ENCODE measurements around the gene TOP1.

TOP1 gene

DNA sequence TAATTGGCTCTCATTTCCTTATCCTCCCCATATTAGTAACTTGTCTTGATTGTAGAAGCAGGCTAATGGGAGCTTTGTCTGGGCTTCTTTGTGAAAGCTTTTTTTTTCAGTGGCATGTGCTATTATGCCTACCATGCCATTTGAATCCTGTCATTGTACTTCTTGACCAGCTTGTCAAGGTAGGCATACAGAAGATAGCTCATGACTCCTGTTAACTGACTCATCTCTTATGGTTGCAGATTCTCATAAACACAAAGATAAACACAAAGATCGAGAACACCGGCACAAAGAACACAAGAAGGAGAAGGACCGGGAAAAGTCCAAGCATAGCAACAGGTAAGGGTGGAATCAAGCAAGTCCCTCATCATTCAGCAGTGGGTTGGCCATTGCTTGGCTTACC is 32.5 kb downstream of the TOP1 start:
- H2AFZ ChIP-seq (ENCODE audit: low read depth, low read length): no peak overlapping the region
- no peaks in the 10 kb centered on the region for H3K4me1 ChIP-seq (ENCODE audit: insufficient read depth, low read length)
- peaks cover 53% of the 10 kb centered on the region for H3K36me3 ChIP-seq (ENCODE audit: insufficient read depth, low read length)
- no peaks in the 10 kb centered on the region for H3K9me3 ChIP-seq (ENCODE audit: low read length)
- no peak overlapping the region for H3K4me3 ChIP-seq (ENCODE audit: low read length)
- no peaks in the 10 kb centered on the region for H3K27me3 ChIP-seq (ENCODE audit: insufficient read depth, low read length)

DNA sequence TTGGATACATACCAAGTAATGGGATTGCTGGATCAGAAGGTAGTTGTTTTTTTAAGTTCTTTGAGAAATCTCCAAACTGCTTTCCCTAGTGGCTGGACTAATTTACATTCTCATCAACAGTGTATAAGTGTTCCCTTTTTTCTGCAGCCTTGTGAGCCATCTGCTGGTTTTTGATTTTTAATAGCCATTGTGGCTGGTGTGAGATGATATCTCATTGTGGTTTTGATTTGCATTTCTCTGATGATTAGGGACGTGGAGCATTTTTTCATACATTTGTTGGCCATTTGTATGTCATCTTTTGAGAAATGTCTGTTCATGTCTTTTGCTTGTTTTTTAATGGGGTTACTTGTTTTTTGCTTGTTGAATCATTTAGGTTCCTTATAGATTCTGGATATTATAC is 34.8 kb downstream of the TOP1 start:
- H3K27me3 ChIP-seq (ENCODE audit: insufficient read depth, low read length): no peaks in the 10 kb centered on the region
- peaks cover 65% of the 10 kb centered on the region for H3K36me3 ChIP-seq (ENCODE audit: insufficient read depth, low read length)
- H2AFZ ChIP-seq (ENCODE audit: low read depth, low read length): no peak overlapping the region
- no peak overlapping the region for H3K4me3 ChIP-seq (ENCODE audit: low read length)
- H3K9me3 ChIP-seq (ENCODE audit: low read length): no peaks in the 10 kb centered on the region
- H3K4me1 ChIP-seq (ENCODE audit: insufficient read depth, low read length): no peaks in the 10 kb centered on the region

DNA sequence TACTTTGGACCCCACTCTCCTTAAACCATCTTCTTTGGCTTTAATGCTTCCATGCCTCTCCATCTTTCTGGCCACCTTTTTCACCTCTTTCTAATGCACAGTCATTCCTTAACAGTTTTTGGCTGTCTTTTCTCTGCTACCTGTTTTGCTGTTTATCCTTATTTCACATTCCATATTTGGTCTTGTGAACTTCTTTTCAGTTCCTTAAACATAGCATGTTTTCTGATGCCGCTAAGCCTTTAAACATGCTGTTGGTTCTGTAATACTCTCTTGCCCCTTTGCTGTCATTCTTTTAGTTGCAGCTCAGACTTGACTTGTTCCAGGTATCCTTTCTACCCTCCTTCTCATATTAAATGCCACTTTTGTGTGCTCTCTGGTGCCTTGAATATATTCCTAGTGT is 35.8 kb downstream of the TOP1 start:
- H3K36me3 ChIP-seq (ENCODE audit: insufficient read depth, low read length): peaks cover 72% of the 10 kb centered on the region
- H3K4me1 ChIP-seq (ENCODE audit: insufficient read depth, low read length): no peaks in the 10 kb centered on the region
- H3K27me3 ChIP-seq (ENCODE audit: insufficient read depth, low read length): no peaks in the 10 kb centered on the region
- H3K9me3 ChIP-seq (ENCODE audit: low read length): no peaks in the 10 kb centered on the region
- H3K4me3 ChIP-seq (ENCODE audit: low read length): no peak overlapping the region
- no peak overlapping the region for H2AFZ ChIP-seq (ENCODE audit: low read depth, low read length)

GRCh38 chr20:41065716-41066115 is 37.1 kb downstream of the TOP1 start:
- Histone ChIP-seq H3K4me3 (ENCODE audit: low read length) (no peak overlapping the region), H3K27me3 (ENCODE audit: insufficient read depth, low read length) (no peaks in the 10 kb centered on the region), H3K4me1 (ENCODE audit: insufficient read depth, low read length) (no peaks in the 10 kb centered on the region), H3K9me3 (ENCODE audit: low read length) (no peaks in the 10 kb centered on the region), H2AFZ (ENCODE audit: low read depth, low read length) (no peak overlapping the region), H3K36me3 (ENCODE audit: insufficient read depth, low read length) (peaks cover 79% of the 10 kb centered on the region)

GRCh38 chr20:41068806-41069205 is 40.2 kb downstream of the TOP1 start:
- H3K4me1 ChIP-seq (ENCODE audit: insufficient read depth, low read length): peaks cover 6% of the 10 kb centered on the region
- no peak overlapping the region for H2AFZ ChIP-seq (ENCODE audit: low read depth, low read length)
- H3K36me3 ChIP-seq (ENCODE audit: insufficient read depth, low read length): peaks cover 55% of the 10 kb centered on the region
- no peaks in the 10 kb centered on the region for H3K9me3 ChIP-seq (ENCODE audit: low read length)
- H3K4me3 ChIP-seq (ENCODE audit: low read length): no peak overlapping the region
- H3K27me3 ChIP-seq (ENCODE audit: insufficient read depth, low read length): no peaks in the 10 kb centered on the region

DNA sequence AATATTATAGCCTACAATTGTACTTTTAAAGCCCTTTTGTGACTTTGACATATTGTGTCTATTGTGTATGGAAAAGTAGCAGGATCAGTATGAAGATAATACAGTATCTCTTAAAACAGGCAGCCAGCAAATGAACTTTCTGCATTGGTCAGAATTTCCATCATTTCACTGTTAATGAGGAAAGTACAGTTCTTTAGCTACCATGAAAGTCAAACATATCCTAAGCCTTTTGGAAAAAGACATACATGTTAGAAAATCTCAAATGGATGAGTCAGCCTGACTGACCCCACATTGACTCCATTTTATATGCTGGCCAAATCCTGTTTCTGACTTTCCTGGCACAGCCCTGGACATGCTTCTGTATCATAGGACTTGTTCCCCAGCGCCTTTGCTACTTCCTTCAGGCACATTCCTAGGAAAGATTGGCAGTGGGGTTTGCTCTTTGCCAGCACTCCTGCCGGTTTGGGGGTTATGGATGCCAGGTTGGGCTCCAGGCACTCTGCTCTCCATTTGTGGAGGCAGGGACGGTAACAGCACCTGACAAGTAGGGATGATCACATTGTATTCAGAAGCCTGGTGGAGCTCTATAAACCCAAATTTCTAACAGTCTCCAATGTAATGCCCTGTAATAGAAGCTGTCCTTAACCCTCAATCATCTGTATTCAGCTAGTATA is 43.7 kb downstream of the TOP1 start:
- H3K27me3 ChIP-seq (ENCODE audit: insufficient read depth, low read length): no peaks in the 10 kb centered on the region
- no peaks in the 10 kb centered on the region for H3K9me3 ChIP-seq (ENCODE audit: low read length)
- no peak overlapping the region for H3K4me3 ChIP-seq (ENCODE audit: low read length)
- H3K4me1 ChIP-seq (ENCODE audit: insufficient read depth, low read length): peaks cover 6% of the 10 kb centered on the region
- no peak overlapping the region for H2AFZ ChIP-seq (ENCODE audit: low read depth, low read length)
- H3K36me3 ChIP-seq (ENCODE audit: insufficient read depth, low read length): peaks cover 57% of the 10 kb centered on the region

DNA sequence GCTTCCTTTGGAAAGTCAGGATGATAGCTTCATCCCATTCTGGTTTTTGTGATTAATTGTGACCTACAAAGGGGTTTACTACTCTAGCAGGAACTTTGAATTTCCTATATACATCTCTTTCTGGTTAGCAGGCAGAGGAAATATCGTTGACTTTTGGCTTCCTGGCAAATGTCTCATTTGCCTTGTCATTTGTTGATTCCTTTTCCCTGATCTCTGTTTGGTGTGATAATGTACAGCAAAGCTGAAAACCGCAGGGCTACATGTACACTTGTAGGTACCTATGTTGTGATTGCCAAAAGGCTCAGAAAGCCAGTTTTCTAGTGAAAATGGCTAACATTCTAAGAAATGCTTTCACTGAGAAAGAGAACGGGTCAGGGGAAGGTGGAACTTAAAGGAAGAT is 44.3 kb downstream of the TOP1 start:
- Histone ChIP-seq H3K4me1 (ENCODE audit: insufficient read depth, low read length) (peaks cover 6% of the 10 kb centered on the region), H3K36me3 (ENCODE audit: insufficient read depth, low read length) (peaks cover 57% of the 10 kb centered on the region), H2AFZ (ENCODE audit: low read depth, low read length) (no peak overlapping the region), H3K9me3 (ENCODE audit: low read length) (no peaks in the 10 kb centered on the region), H3K4me3 (ENCODE audit: low read length) (no peak overlapping the region), H3K27me3 (ENCODE audit: insufficient read depth, low read length) (no peaks in the 10 kb centered on the region)

DNA sequence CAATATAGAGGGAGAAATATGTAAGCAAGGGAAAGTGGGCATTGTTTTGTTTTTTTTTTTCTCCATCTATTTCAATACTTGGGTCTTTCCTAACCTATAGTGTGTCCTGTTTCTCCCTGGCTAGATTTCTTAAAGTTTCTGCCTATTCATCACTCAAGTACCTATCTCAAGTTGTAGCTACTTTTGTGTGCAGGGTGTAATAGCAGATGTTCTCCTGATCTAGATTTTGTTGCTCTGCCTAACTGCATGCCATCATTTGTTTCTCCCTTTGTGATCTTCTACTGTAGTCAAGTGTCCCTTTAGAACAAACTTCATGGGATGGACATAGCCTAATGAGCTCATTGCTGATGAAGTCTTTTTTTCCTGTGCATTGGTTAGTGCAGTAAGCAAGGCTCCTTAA is 45.8 kb downstream of the TOP1 start:
- H3K4me1 ChIP-seq (ENCODE audit: insufficient read depth, low read length): peaks cover 12% of the 10 kb centered on the region

GRCh38 chr20:41076776-41077175 is 48.2 kb downstream of the TOP1 start:
- Histone ChIP-seq H3K27me3 (ENCODE audit: insufficient read depth, low read length) (no peaks in the 10 kb centered on the region), H2AFZ (ENCODE audit: low read depth, low read length) (no peak overlapping the region), H3K4me1 (ENCODE audit: insufficient read depth, low read length) (peaks cover 12% of the 10 kb centered on the region), H3K36me3 (ENCODE audit: insufficient read depth, low read length) (peaks cover 72% of the 10 kb centered on the region), H3K4me3 (ENCODE audit: low read length) (no peak overlapping the region), H3K9me3 (ENCODE audit: low read length) (no peaks in the 10 kb centered on the region)

More for the DNA sequence above, 45.8 kb downstream of the TOP1 start:
- no peak overlapping the region for H3K4me3 ChIP-seq (ENCODE audit: low read length)
- H3K9me3 ChIP-seq (ENCODE audit: low read length): no peaks in the 10 kb centered on the region
- H3K36me3 ChIP-seq (ENCODE audit: insufficient read depth, low read length): peaks cover 60% of the 10 kb centered on the region
- no peak overlapping the region for H2AFZ ChIP-seq (ENCODE audit: low read depth, low read length)
- no peaks in the 10 kb centered on the region for H3K27me3 ChIP-seq (ENCODE audit: insufficient read depth, low read length)

DNA sequence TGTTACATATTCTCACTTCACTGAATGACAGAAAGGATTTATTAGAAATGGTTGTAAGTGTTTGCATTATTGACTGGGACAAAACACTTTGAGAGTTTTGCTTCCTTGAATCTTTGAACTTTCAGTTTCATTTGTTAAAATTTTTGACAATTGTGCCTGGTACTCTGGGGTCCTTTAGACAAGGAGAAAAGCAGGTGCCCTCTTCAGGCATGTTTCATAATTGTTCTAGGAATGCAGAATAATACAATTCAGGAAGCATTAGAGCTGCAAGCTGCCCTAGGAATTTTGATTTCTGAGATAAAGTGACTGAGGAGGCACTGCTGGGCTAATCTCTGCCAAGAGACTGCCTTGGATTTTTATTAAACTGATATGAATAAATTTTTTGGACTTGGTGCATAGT is 49.7 kb downstream of the TOP1 start:
- no peak overlapping the region for H3K4me3 ChIP-seq (ENCODE audit: low read length)
- H2AFZ ChIP-seq (ENCODE audit: low read depth, low read length): no peak overlapping the region
- H3K27me3 ChIP-seq (ENCODE audit: insufficient read depth, low read length): no peaks in the 10 kb centered on the region
- H3K36me3 ChIP-seq (ENCODE audit: insufficient read depth, low read length): peaks cover 84% of the 10 kb centered on the region
- peaks cover 5% of the 10 kb centered on the region for H3K4me1 ChIP-seq (ENCODE audit: insufficient read depth, low read length)
- no peaks in the 10 kb centered on the region for H3K9me3 ChIP-seq (ENCODE audit: low read length)

GRCh38 chr20:41079066-41079465 is 50.4 kb downstream of the TOP1 start:
- Histone ChIP-seq H3K4me3 (ENCODE audit: low read length) (no peak overlapping the region), H3K36me3 (ENCODE audit: insufficient read depth, low read length) (peaks cover 91% of the 10 kb centered on the region), H2AFZ (ENCODE audit: low read depth, low read length) (no peak overlapping the region), H3K9me3 (ENCODE audit: low read length) (no peaks in the 10 kb centered on the region), H3K4me1 (ENCODE audit: insufficient read depth, low read length) (peaks cover 5% of the 10 kb centered on the region), H3K27me3 (ENCODE audit: insufficient read depth, low read length) (no peaks in the 10 kb centered on the region)

- Histone ChIP-seq H2AFZ (ENCODE audit: low read depth, low read length) (no peak overlapping the region), H3K4me1 (ENCODE audit: insufficient read depth, low read length) (peaks cover 5% of the 10 kb centered on the region), H3K9me3 (ENCODE audit: low read length) (no peaks in the 10 kb centered on the region), H3K27me3 (ENCODE audit: insufficient read depth, low read length) (no peaks in the 10 kb centered on the region), H3K36me3 (ENCODE audit: insufficient read depth, low read length) (peaks cover 97% of the 10 kb centered on the region), H3K4me3 (ENCODE audit: low read length) (no peak overlapping the region)
Observed at GRCh38 chr20:41080866-41081265, 52.2 kb downstream of the TOP1 start.

DNA sequence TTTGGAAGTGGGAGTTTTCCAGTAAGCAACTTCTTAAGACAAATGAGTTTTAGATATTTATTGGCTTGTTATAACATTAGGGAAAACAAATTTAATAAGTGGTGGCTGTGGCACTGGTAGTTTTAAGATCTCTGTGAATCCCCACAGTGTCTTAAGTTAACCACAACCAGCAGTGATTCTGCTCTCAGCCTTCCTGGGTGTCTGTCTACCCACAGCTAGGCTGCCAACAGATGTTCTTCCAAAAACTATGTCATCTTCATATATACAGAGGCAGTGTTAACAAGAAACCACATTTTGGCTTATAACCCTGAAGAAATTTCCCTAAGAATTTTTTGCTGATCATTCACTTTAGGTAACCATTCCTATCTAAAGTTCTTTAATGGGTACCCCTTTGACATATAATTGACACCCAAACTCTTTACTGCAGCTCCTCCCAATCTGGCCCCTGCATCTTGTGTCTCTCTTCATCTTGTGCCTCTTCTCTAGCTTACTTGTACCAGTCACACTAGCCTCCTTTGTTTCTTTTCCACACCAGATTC is 52.7 kb downstream of the TOP1 start:
- Histone ChIP-seq H3K36me3 (ENCODE audit: insufficient read depth, low read length) (peaks cover 95% of the 10 kb centered on the region), H3K27me3 (ENCODE audit: insufficient read depth, low read length) (no peaks in the 10 kb centered on the region), H3K4me1 (ENCODE audit: insufficient read depth, low read length) (peaks cover 5% of the 10 kb centered on the region), H3K4me3 (ENCODE audit: low read length) (no peak overlapping the region), H2AFZ (ENCODE audit: low read depth, low read length) (no peak overlapping the region), H3K9me3 (ENCODE audit: low read length) (no peaks in the 10 kb centered on the region)

DNA sequence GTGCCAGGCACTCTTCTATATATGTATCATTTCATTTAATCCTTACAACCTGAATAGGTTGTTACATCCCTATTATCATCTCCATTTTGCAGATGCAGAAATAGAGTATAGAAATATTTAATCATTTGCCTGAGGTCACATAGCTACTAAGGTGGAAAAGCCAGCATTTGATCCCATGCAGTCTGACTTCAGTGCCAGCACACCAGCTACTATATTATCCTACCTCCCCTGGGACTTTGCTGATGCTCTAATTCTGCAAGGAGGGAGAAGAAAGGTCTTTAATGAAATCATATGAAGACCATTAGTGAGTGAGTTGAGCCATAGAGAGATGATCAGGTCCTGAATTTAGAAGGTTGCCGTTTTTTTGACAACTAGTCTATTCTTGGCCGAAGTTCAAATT is 53.7 kb downstream of the TOP1 start:
- Histone ChIP-seq H3K36me3 (ENCODE audit: insufficient read depth, low read length) (peaks cover 94% of the 10 kb centered on the region), H3K4me1 (ENCODE audit: insufficient read depth, low read length) (peaks cover 5% of the 10 kb centered on the region), H3K9me3 (ENCODE audit: low read length) (no peaks in the 10 kb centered on the region), H2AFZ (ENCODE audit: low read depth, low read length) (no peak overlapping the region), H3K27me3 (ENCODE audit: insufficient read depth, low read length) (no peaks in the 10 kb centered on the region), H3K4me3 (ENCODE audit: low read length) (no peak overlapping the region)

All from neuron (in vitro differentiated cells).